Loucy (cell line): ENCODE results near the gene SNX14.

ENCODE experiments used
- H2AFZ ChIP-seq: fragments of 200-600 bp; sonication (generic); 2 replicates; pipeline ENCODE4 v1.6.0; 2016; ENCODE audit warnings: antibody characterized with exemption, mild to moderate bottlenecking, low read length, moderate library complexity
- H3F3A ChIP-seq: fragments of 200-600 bp; 2 replicates; pipeline ENCODE4 v1.6.0; 2016; ENCODE audit warnings: antibody characterized with exemption, low read depth, mild to moderate bottlenecking
- H3K27me3 ChIP-seq: fragments of 200-600 bp; sonication (generic); 2 replicates; pipeline ENCODE4 v1.6.1; 2014; ENCODE audit warnings: low read length, mild to moderate bottlenecking; ENCODE audit not compliant: insufficient read depth, poor library complexity, severe bottlenecking
- H3K36me3 ChIP-seq: fragments of 200-600 bp; sonication (generic); 2 replicates; pipeline ENCODE4 v1.6.1; 2016; ENCODE audit warnings: low read length; ENCODE audit not compliant: insufficient read depth
- H3K4me1 ChIP-seq: fragments of 200-600 bp; sonication (generic); 2 replicates; pipeline ENCODE4 v1.5.1; 2014; ENCODE audit warnings: low read length, mild to moderate bottlenecking; ENCODE audit not compliant: insufficient read depth, poor library complexity, severe bottlenecking
- H3K4me2 ChIP-seq: fragments of 200-600 bp; sonication (generic); 2 replicates; pipeline ENCODE4 v1.6.0; 2014; ENCODE audit warnings: antibody characterized with exemption, low read length, low read depth, mild to moderate bottlenecking; ENCODE audit not compliant: poor library complexity, severe bottlenecking
- H3K4me3 ChIP-seq: fragments of 200-600 bp; sonication (generic); 2 replicates; pipeline ENCODE4 v1.5.1; 2014; ENCODE audit warnings: low read length, mild to moderate bottlenecking, mixed read lengths; ENCODE audit not compliant: poor library complexity, severe bottlenecking
- H3K79me2 ChIP-seq: fragments of 200-600 bp; sonication (generic); 2 replicates; pipeline ENCODE4 v1.6.1; 2014; ENCODE audit warnings: low read length; ENCODE audit not compliant: insufficient read depth
- H3K9ac ChIP-seq: fragments of 200-600 bp; sonication (generic); 2 replicates; pipeline ENCODE4 v1.6.0; 2014; ENCODE audit warnings: mild to moderate bottlenecking, low read depth, low read length, moderate library complexity; ENCODE audit not compliant: poor library complexity, severe bottlenecking
- H3K9me2 ChIP-seq: fragments of 200-600 bp; sonication (generic); replicated peaks from 2 replicates; pipeline ENCODE4 v1.6.1; 2016; ENCODE audit warnings: low read depth, low read length, mixed read lengths
- H3K9me3 ChIP-seq: fragments of 200-600 bp; sonication (generic); 2 replicates; pipeline ENCODE4 v1.6.1; 2014; ENCODE audit warnings: mild to moderate bottlenecking, antibody characterized with exemption, low read length, low read depth; ENCODE audit not compliant: insufficient read depth
- H4K20me1 ChIP-seq: fragments of 200-600 bp; sonication (generic); 2 replicates; pipeline ENCODE4 v1.6.0; 2014; ENCODE audit warnings: antibody characterized with exemption, low read length, mild to moderate bottlenecking; ENCODE audit not compliant: insufficient read depth, poor library complexity, severe bottlenecking
- CTCF ChIP-seq: fragments of 200-600 bp; sonication (generic); conservative IDR thresholded peaks from 2 replicates; pipeline ENCODE4 v1.5.1; 2014; ENCODE audit warnings: mild to moderate bottlenecking, antibody characterized with exemption, low read length
- EZH2phosphoT487 ChIP-seq: fragments of 200-600 bp; IDR thresholded peaks from 2 replicates; pipeline ENCODE4 v1.6.1; 2018; ENCODE audit warnings: antibody characterized with exemption, mild to moderate bottlenecking, moderate library complexity, borderline replicate concordance

SNX14 gene

GRCh38 chr6:85456782-85457181 is 136.9 kb downstream of the SNX14 start:
- Histone ChIP-seq H2AFZ (no peak overlapping the region), H3K4me2 (no peak overlapping the region), H3F3A (peaks cover 4% of the 10 kb centered on the region; the same call in 1 of the 2 replicates), H3K9ac (no peak overlapping the region), H3K27me3 (no peaks in the 10 kb centered on the region), H3K9me2 (no peaks in the 10 kb centered on the region), H3K9me3 (no peaks in the 10 kb centered on the region), H3K4me1 (peaks cover 76% of the 10 kb centered on the region), H3K4me3 (no peak overlapping the region), H3K79me2 (no peaks in the 10 kb centered on the region), H4K20me1 (no peaks in the 10 kb centered on the region), H3K36me3 (no peaks in the 10 kb centered on the region)
- TF ChIP-seq CTCF: no peak
- no peak for TF ChIP-seq EZH2phosphoT487
